HepG2 (cell line): ENCODE results near the gene AMZ1. TPM values are rescaled to one million over a fixed set of nuclear protein-coding genes. Genes with fewer than 3 reads are reported as not detected.

Source experiments
- FOXK1 ChIP-seq: sonication (generic); formaldehyde crosslinking; IDR thresholded peaks from 2 replicates; pipeline ENCODE4 v1.4.0; 2020; ENCODE audit warnings: low read depth, missing genetic modification reagents, borderline replicate concordance
- PRPF4 ChIP-seq: fragments of 200-400 bp; formaldehyde crosslinking; IDR thresholded peaks from 2 replicates; pipeline ENCODE4 v1.6.1; 2016; ENCODE audit warnings: low read length, low read depth; ENCODE audit not compliant: poor library complexity, severe bottlenecking
- ZBTB1 ChIP-seq: sonication (generic); formaldehyde crosslinking; IDR thresholded peaks from 2 replicates; pipeline ENCODE4 v1.4.0; 2020; ENCODE audit warnings: missing genetic modification reagents, borderline replicate concordance
- ZNF329 ChIP-seq: sonication (generic); formaldehyde crosslinking; IDR thresholded peaks from 2 replicates; pipeline ENCODE4 v1.9.0; 2021; ENCODE audit warnings: low read depth, mild to moderate bottlenecking, missing genetic modification reagents
- ZNF496 ChIP-seq: sonication (generic); formaldehyde crosslinking; IDR thresholded peaks from 2 replicates; pipeline ENCODE4 v1.8.1; 2023; ENCODE audit warnings: mild to moderate bottlenecking, moderate library complexity, missing genetic modification reagents; ENCODE audit not compliant: insufficient replicate concordance
- polyA plus RNA-seq, 8 experiments: library from polyadenylated mRNA; depleted of rRNA in 3 of 8; stranded (reverse) in 7 of 8; unstranded in 1 of 8; fragments of >200 nt; fragmentation: Illumina TruSeq in 4 of 8; extraction: Trizol in 4 of 8; gene quantifications; 2 replicates each; pipeline versions ENCODE4 v1.2.1 to v1.2.3, GENCODE V29; 2011 to 2016; ENCODE audit warnings: low read depth in 4 of 8, missing spikeins in 1 of 8, mixed read lengths in 1 of 8; ENCODE audit not compliant: insufficient read depth in 1 of 8
- total RNA-seq, 5 experiments: library from RNA; depleted of rRNA; stranded (reverse); fragments of >200 nt; fragmentation: Illumina TruSeq; extraction: Trizol; gene quantifications; 2 replicates each; pipeline ENCODE4 v1.2.3, GENCODE V29; 2016; ENCODE audit warnings: low read depth in 1 of 5
- TF ChIP-seq, protein P1 (sequence below), 2 experiments: fragments of 450-650 bp in 1 of 2; sonication (generic) in 1 of 2; formaldehyde crosslinking in 1 of 2; IDR thresholded peaks; 2 replicates each; pipeline versions ENCODE4 v1.6.1 to v1.8.0; 2016 to 2022; ENCODE audit warnings: antibody characterized with exemption in 1 of 2, mild to moderate bottlenecking in 1 of 2, missing genetic modification reagents in 1 of 2
- TF ChIP-seq, protein P2 (sequence below): sonication (generic); formaldehyde crosslinking; IDR thresholded peaks from 2 replicates; pipeline ENCODE4 v1.4.0; 2020; ENCODE audit warnings: missing genetic modification reagents
- TF ChIP-seq, protein P3 (sequence below), 2 experiments: sonication (generic) in 1 of 2; formaldehyde crosslinking in 1 of 2; IDR thresholded peaks; 2 replicates each; pipeline versions ENCODE4 v1.6.1 to v1.9.0; 2014 to 2022; ENCODE audit warnings: antibody characterized with exemption in 1 of 2, borderline replicate concordance in 1 of 2, inconsistent platforms in 1 of 2, low read depth in 1 of 2, missing genetic modification reagents in 1 of 2
- TF ChIP-seq, protein P4 (sequence below): sonication (generic); formaldehyde crosslinking; IDR thresholded peaks from 2 replicates; pipeline ENCODE4 v1.4.0; 2020; ENCODE audit warnings: missing genetic modification reagents, low read depth, mild to moderate bottlenecking, borderline replicate concordance

Gene AMZ1
- total and polyA plus RNA-seq, 2 of the 13 experiments (the other 11 are each of a cell fraction or from before 2014, with no cell fraction given): 0.03 TPM; not detected in 1

DNA sequence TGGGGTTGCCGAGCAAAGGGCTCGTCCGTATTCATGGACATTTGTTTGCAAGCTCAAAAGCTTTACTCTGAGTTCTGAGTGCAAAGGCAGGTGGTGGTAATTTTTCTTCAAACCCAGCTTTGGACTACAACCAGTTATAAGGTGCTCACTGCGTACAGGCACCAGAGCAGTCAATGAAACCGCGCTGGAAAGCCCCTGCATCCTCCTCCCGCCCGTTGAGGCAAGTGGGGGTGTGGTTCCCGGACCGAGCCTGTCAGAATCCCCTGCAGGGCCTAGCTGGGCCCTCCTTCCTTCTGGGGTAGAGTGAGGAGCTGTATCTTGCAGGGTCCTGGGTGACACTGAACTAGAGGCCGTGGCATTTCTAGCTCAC, 22.3 kb downstream of the AMZ1 start (continued):
- TF ChIP-seq, protein P1, sequence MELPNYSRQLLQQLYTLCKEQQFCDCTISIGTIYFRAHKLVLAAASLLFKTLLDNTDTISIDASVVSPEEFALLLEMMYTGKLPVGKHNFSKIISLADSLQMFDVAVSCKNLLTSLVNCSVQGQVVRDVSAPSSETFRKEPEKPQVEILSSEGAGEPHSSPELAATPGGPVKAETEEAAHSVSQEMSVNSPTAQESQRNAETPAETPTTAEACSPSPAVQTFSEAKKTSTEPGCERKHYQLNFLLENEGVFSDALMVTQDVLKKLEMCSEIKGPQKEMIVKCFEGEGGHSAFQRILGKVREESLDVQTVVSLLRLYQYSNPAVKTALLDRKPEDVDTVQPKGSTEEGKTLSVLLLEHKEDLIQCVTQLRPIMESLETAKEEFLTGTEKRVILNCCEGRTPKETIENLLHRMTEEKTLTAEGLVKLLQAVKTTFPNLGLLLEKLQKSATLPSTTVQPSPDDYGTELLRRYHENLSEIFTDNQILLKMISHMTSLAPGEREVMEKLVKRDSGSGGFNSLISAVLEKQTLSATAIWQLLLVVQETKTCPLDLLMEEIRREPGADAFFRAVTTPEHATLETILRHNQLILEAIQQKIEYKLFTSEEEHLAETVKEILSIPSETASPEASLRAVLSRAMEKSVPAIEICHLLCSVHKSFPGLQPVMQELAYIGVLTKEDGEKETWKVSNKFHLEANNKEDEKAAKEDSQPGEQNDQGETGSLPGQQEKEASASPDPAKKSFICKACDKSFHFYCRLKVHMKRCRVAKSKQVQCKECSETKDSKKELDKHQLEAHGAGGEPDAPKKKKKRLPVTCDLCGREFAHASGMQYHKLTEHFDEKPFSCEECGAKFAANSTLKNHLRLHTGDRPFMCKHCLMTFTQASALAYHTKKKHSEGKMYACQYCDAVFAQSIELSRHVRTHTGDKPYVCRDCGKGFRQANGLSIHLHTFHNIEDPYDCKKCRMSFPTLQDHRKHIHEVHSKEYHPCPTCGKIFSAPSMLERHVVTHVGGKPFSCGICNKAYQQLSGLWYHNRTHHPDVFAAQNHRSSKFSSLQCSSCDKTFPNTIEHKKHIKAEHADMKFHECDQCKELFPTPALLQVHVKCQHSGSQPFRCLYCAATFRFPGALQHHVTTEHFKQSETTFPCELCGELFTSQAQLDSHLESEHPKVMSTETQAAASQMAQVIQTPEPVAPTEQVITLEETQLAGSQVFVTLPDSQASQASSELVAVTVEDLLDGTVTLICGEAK (IDR thresholded peaks at IDR 0.05): no peak
- TF ChIP-seq, protein P1 (CRISPR knock-in tag; IDR thresholded peaks at IDR 0.05): no peak
- TF ChIP-seq ZNF329 (CRISPR knock-in tag) (no peak), PRPF4 (no peak), ZNF496 (CRISPR knock-in tag) (no peak), FOXK1 (CRISPR knock-in tag) (no peak), ZBTB1 (no peak)
- TF ChIP-seq, protein P2, sequence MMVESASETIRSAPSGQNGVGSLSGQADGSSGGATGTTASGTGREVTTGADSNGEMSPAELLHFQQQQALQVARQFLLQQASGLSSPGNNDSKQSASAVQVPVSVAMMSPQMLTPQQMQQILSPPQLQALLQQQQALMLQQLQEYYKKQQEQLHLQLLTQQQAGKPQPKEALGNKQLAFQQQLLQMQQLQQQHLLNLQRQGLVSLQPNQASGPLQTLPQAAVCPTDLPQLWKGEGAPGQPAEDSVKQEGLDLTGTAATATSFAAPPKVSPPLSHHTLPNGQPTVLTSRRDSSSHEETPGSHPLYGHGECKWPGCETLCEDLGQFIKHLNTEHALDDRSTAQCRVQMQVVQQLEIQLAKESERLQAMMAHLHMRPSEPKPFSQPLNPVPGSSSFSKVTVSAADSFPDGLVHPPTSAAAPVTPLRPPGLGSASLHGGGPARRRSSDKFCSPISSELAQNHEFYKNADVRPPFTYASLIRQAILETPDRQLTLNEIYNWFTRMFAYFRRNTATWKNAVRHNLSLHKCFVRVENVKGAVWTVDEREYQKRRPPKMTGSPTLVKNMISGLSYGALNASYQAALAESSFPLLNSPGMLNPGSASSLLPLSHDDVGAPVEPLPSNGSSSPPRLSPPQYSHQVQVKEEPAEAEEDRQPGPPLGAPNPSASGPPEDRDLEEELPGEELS (CRISPR knock-in tag): no peak
- TF ChIP-seq, protein P3, sequence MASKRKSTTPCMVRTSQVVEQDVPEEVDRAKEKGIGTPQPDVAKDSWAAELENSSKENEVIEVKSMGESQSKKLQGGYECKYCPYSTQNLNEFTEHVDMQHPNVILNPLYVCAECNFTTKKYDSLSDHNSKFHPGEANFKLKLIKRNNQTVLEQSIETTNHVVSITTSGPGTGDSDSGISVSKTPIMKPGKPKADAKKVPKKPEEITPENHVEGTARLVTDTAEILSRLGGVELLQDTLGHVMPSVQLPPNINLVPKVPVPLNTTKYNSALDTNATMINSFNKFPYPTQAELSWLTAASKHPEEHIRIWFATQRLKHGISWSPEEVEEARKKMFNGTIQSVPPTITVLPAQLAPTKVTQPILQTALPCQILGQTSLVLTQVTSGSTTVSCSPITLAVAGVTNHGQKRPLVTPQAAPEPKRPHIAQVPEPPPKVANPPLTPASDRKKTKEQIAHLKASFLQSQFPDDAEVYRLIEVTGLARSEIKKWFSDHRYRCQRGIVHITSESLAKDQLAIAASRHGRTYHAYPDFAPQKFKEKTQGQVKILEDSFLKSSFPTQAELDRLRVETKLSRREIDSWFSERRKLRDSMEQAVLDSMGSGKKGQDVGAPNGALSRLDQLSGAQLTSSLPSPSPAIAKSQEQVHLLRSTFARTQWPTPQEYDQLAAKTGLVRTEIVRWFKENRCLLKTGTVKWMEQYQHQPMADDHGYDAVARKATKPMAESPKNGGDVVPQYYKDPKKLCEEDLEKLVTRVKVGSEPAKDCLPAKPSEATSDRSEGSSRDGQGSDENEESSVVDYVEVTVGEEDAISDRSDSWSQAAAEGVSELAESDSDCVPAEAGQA (IDR thresholded peaks at IDR 0.05; ENCODE audit: low read depth): no peak
- TF ChIP-seq, protein P3 (CRISPR knock-in tag; IDR thresholded peaks at IDR 0.05; ENCODE audit: borderline replicate concordance): no peak
- TF ChIP-seq, protein P4, sequence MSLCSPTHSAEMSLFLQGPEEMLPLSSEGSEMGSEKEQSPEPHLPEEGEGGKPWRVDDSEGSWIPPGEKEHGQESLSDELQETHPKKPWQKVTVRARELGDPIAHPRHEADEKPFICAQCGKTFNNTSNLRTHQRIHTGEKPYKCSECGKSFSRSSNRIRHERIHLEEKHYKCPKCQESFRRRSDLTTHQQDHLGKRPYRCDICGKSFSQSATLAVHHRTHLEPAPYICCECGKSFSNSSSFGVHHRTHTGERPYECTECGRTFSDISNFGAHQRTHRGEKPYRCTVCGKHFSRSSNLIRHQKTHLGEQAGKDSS (CRISPR knock-in tag): no peak
